Measurements from ENCODE around the gene BACH2. TPM values are rescaled to one million over a fixed set of nuclear protein-coding genes. Genes with fewer than 3 reads are reported as not detected.

The BACH2 gene
- total and polyA plus RNA-seq, 2 experiments from 2014 or later, result under 0.01 TPM; not detected in 1

DNA sequence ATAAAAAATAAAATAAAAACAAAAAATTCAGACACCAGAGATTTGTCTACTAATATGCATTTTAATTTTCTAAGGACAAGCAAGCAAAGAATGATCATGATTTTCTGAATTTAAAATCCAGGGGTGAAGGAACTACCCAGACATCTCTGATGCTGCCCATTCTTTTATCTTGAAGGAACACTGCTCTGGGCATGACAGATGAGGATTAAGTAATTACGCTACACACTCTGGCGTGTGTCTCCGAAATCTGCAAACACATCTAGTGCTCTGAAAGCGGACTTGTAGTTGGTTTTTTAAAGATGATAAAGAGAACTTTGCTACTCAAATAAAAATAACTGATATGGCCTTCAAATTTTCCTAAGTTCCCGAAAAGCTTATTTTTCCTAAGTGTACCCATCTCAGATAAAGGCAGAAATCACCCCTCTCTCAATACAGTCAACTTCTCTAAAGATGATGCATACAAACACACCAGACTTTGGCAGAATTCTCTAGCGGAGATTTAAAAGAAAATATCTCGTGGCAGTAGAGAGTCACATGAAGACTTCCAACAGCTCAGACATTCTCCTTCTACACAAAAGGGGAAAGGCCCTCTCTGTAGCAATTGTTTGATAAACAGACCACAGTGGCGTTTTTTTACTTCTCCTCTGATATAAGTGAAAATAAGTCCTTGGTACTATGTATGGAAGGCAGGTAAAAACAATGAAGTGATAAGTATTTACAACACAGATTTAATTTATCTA, 133.8 kb downstream of the BACH2 start:
- WGBS, 2 experiments (ENCODE audit: low coverage in 1 of 2, low lambda C conversion rate in 2 of 2, missing lambda C conversion rate in 2 of 2), result 77 to 83% methylated on average over 8 of the region's 8 CpGs

DNA sequence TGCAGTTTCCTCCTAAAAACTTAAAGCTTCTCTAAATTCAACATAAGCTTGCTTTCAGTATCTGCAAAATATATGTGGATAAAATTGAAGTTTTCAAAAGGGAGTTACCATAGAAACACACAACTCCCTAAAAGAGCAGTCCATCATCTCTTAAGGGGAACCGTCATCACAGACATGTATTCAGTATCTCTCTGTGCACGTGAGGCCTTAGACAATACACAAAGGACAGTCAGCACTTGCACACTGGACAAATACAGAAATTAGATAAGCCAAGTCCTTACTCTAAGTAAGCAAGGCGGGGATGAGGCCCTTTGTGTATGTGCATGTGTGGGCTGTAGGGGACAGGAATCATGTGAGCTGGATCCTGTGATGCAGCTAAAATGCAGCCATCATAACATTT, 136.6 kb downstream of the BACH2 start:
- peaks cover 25% of the 10 kb centered on the region; the same call in 1 of the 2 replicates for H3K27me3 ChIP-seq (replicated peaks; ENCODE audit: insufficient read depth)
- H3K4me3 ChIP-seq, result no peak overlapping the region
- no peaks in the 10 kb centered on the region for H3K4me1 ChIP-seq (ENCODE audit: insufficient read depth)
- in situ Hi-C loops (cut with MboI), result no loop called here
- 84 to 93% methylated on average over 3 of the region's 3 CpGs for WGBS, 2 experiments (ENCODE audit: low coverage in 1 of 2, low lambda C conversion rate in 2 of 2, missing lambda C conversion rate in 2 of 2)
- TF ChIP-seq EZH2 (IDR thresholded peaks at IDR 0.05; ENCODE audit: insufficient read depth, poor library complexity, severe bottlenecking), result no peak
- no peak for TF ChIP-seq EZH2phosphoT487 (IDR thresholded peaks at IDR 0.05; ENCODE audit: insufficient read depth, low read depth)
- no peak for DNase-seq
- H2AFZ ChIP-seq, result no peak overlapping the region
- no peaks in the 10 kb centered on the region for H3F3A ChIP-seq (ENCODE audit: insufficient read depth)
- no peak overlapping the region for H3K27ac ChIP-seq
- no peaks in the 10 kb centered on the region for H3K36me3 ChIP-seq (ENCODE audit: low read depth)
- H3K9ac ChIP-seq, result no peak overlapping the region
- H3K9me3 ChIP-seq (ENCODE audit: low read depth), result no peaks in the 10 kb centered on the region
- no peak overlapping the region for H3K4me2 ChIP-seq (ENCODE audit: unreplicated experiment)
- H3K79me2 ChIP-seq (ENCODE audit: insufficient read depth), result no peaks in the 10 kb centered on the region
- no peaks in the 10 kb centered on the region for H3K9me2 ChIP-seq (ENCODE audit: insufficient read depth)
- H4K20me1 ChIP-seq (ENCODE audit: insufficient read depth), result no peaks in the 10 kb centered on the region

More for the DNA sequence above, 133.8 kb downstream of the BACH2 start:
- Histone ChIP-seq H3K9me2 (ENCODE audit: insufficient read depth) (no peaks in the 10 kb centered on the region), H3K9me3 (ENCODE audit: low read depth) (no peaks in the 10 kb centered on the region), H3F3A (ENCODE audit: insufficient read depth) (no peaks in the 10 kb centered on the region), H3K4me2 (ENCODE audit: unreplicated experiment) (no peak overlapping the region), H3K4me1 (ENCODE audit: insufficient read depth) (no peaks in the 10 kb centered on the region), H3K27me3 (replicated peaks; ENCODE audit: insufficient read depth) (peaks cover 17% of the 10 kb centered on the region; the same call in 1 of the 2 replicates), H3K79me2 (ENCODE audit: insufficient read depth) (no peaks in the 10 kb centered on the region), H3K4me3 (no peak overlapping the region), H3K9ac (no peak overlapping the region), H4K20me1 (ENCODE audit: insufficient read depth) (no peaks in the 10 kb centered on the region), H3K27ac (no peak overlapping the region), H3K36me3 (ENCODE audit: low read depth) (no peaks in the 10 kb centered on the region), H2AFZ (no peak overlapping the region)
- TF ChIP-seq EZH2phosphoT487 (IDR thresholded peaks at IDR 0.05; ENCODE audit: insufficient read depth, low read depth) (no peak), EZH2 (IDR thresholded peaks at IDR 0.05; ENCODE audit: insufficient read depth, poor library complexity, severe bottlenecking) (no peak)
- no peak for DNase-seq
- in situ Hi-C loops (cut with MboI), result no loop called here

DNA sequence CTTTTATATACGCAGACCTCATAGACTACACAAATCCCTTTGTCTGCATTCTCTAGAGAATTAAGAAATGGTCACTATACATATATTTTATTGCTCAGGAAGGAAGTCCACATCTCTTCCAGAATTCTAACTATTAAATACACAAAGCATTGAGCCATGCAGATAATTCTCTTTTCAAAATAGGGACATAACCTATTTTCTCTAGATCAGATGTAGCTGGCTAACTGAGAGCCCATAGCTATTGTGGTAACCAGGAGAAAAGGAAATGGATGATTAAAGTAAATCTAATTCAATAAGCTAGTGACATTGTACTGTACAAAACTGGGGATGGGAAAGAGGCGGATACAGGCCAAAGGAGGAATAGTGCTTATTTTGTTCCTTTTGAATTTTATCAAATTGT, 137.2 kb downstream of the BACH2 start:
- in situ Hi-C loops (cut with MboI), result no loop called here
- Histone ChIP-seq H3K27me3 (replicated peaks; ENCODE audit: insufficient read depth) (peaks cover 29% of the 10 kb centered on the region; the same call in 1 of the 2 replicates), H4K20me1 (ENCODE audit: insufficient read depth) (no peaks in the 10 kb centered on the region), H3K27ac (no peak overlapping the region), H3K36me3 (ENCODE audit: low read depth) (no peaks in the 10 kb centered on the region), H3K79me2 (ENCODE audit: insufficient read depth) (no peaks in the 10 kb centered on the region), H3K4me2 (ENCODE audit: unreplicated experiment) (no peak overlapping the region), H3K9ac (no peak overlapping the region), H3K4me3 (no peak overlapping the region), H3K9me3 (ENCODE audit: low read depth) (no peaks in the 10 kb centered on the region), H3K9me2 (ENCODE audit: insufficient read depth) (no peaks in the 10 kb centered on the region), H3F3A (ENCODE audit: insufficient read depth) (no peaks in the 10 kb centered on the region), H2AFZ (no peak overlapping the region), H3K4me1 (ENCODE audit: insufficient read depth) (no peaks in the 10 kb centered on the region)
- no peak for DNase-seq
- TF ChIP-seq EZH2 (IDR thresholded peaks at IDR 0.05; ENCODE audit: insufficient read depth, poor library complexity, severe bottlenecking), result no peak
- no peak for TF ChIP-seq EZH2phosphoT487 (IDR thresholded peaks at IDR 0.05; ENCODE audit: insufficient read depth, low read depth)
- WGBS, 2 experiments (ENCODE audit: low coverage in 1 of 2, low lambda C conversion rate in 2 of 2, missing lambda C conversion rate in 2 of 2), result 88 to 91% methylated on average over 2 of the region's 2 CpGs

DNA sequence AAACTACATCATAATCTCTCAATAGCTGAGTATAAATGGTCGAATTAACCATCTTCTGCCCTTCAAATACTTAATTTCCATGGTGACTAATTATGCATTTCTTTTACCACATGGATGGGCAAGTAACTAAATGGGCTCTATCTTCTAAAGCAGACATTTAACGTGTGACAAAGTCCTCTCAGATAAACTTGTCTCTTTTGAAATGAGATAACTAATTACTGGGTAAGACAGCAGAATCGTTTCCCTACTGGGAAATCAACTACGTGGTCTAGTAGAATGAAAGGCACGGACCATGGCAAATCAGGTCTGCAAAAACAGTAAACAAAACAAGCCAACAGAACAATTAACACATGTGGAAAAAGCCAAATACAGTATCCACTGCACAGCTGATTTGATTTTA, 137.7 kb downstream of the BACH2 start:
- H4K20me1 ChIP-seq (ENCODE audit: insufficient read depth), result no peaks in the 10 kb centered on the region
- H3F3A ChIP-seq (ENCODE audit: insufficient read depth), result no peaks in the 10 kb centered on the region
- no peak overlapping the region for H3K4me3 ChIP-seq
- no peaks in the 10 kb centered on the region for H3K9me2 ChIP-seq (ENCODE audit: insufficient read depth)
- H3K4me1 ChIP-seq (ENCODE audit: insufficient read depth), result no peaks in the 10 kb centered on the region
- no peak overlapping the region for H2AFZ ChIP-seq
- H3K27ac ChIP-seq, result no peak overlapping the region
- no peak overlapping the region for H3K9ac ChIP-seq
- H3K9me3 ChIP-seq (ENCODE audit: low read depth), result no peaks in the 10 kb centered on the region
- no peak for DNase-seq
- H3K4me2 ChIP-seq (ENCODE audit: unreplicated experiment), result no peak overlapping the region
- TF ChIP-seq EZH2phosphoT487 (IDR thresholded peaks at IDR 0.05; ENCODE audit: insufficient read depth, low read depth) (no peak), EZH2 (IDR thresholded peaks at IDR 0.05; ENCODE audit: insufficient read depth, poor library complexity, severe bottlenecking) (no peak)
- WGBS, 2 experiments (ENCODE audit: low coverage in 1 of 2, low lambda C conversion rate in 2 of 2, missing lambda C conversion rate in 2 of 2), result 36 to 42% methylated on average over 5 of the region's 5 CpGs
- in situ Hi-C loops (cut with MboI), result no loop called here
- no peaks in the 10 kb centered on the region for H3K36me3 ChIP-seq (ENCODE audit: low read depth)
- H3K79me2 ChIP-seq (ENCODE audit: insufficient read depth), result no peaks in the 10 kb centered on the region
- peaks cover 34% of the 10 kb centered on the region; the same call in 1 of the 2 replicates for H3K27me3 ChIP-seq (replicated peaks; ENCODE audit: insufficient read depth)

All from GM23248 (cell line).